K562 (cell line): ENCODE results near the gene PGD. TPM values are rescaled to one million over a fixed set of nuclear protein-coding genes. Genes with fewer than 3 reads are reported as not detected.

ENCODE experiments used
- ATF7 ChIP-seq: fragments of 450-650 bp; IDR thresholded peaks from 2 replicates; pipeline ENCODE4 v1.7.1; 2014; ENCODE audit warnings: mild to moderate bottlenecking, moderate library complexity
- CBFA2T2 ChIP-seq: fragments of 450-650 bp; conservative IDR thresholded peaks from 2 replicates; pipeline ENCODE4 v1.6.1; 2017; ENCODE audit warnings: mild to moderate bottlenecking
- COPS2 ChIP-seq: fragments of 450-650 bp; conservative IDR thresholded peaks from 2 replicates; pipeline ENCODE4 v1.6.1; 2016; ENCODE audit warnings: mild to moderate bottlenecking, moderate library complexity
- E2F3 ChIP-seq: fragments of 250-450 bp; sonication (Bioruptor Pico); IDR thresholded peaks from 2 replicates; pipeline ENCODE4 v1.4.0; 2020; ENCODE audit warnings: mild to moderate bottlenecking
- EHMT2 ChIP-seq: fragments of 450-650 bp; IDR thresholded peaks from 2 replicates; pipeline ENCODE4 v1.6.1; 2018; ENCODE audit warnings: antibody characterized with exemption
- FUS ChIP-seq: fragments of 200-400 bp; formaldehyde crosslinking; optimal IDR thresholded peaks from 2 replicates; pipeline ENCODE3; 2017; ENCODE audit warnings: low read depth, low read length
- GTF2A2 ChIP-seq: IDR thresholded peaks from 2 replicates; pipeline ENCODE4 v1.6.1; 2016; ENCODE audit warnings: mild to moderate bottlenecking, missing genetic modification characterization, missing compliant biosample characterization
- HDAC1 ChIP-seq, 2 experiments: fragments of 450-650 bp; IDR thresholded peaks; 2 replicates each; pipeline ENCODE4 v1.6.1; 2016 to 2017; ENCODE audit warnings: inconsistent platforms in 1 of 2, mild to moderate bottlenecking in 1 of 2, moderate library complexity in 1 of 2
- NCOA4 ChIP-seq: fragments of 450-650 bp; IDR thresholded peaks from 2 replicates; pipeline ENCODE4 v1.6.1; 2018; ENCODE audit warnings: mild to moderate bottlenecking; ENCODE audit not compliant: partially characterized antibody
- RAD21 ChIP-seq, 2 experiments: fragments of 250-450 bp in 1 of 2; fragments of 450-650 bp in 1 of 2; sonication (Bioruptor Pico) in 1 of 2; formaldehyde crosslinking in 1 of 2; IDR thresholded peaks in 1 of 2; conservative IDR thresholded peaks in 1 of 2; 2 replicates each; pipeline versions ENCODE4 v1.4.0 to v1.8.0; 2020 to 2022; ENCODE audit warnings: mild to moderate bottlenecking in 2 of 2, moderate library complexity in 1 of 2
- SMARCC2 ChIP-seq: fragments of 450-650 bp; IDR thresholded peaks from 2 replicates; pipeline ENCODE4 v1.6.1; 2017; ENCODE audit warnings: antibody characterized with exemption, moderate library complexity, mild to moderate bottlenecking, low read depth
- SPI1 ChIP-seq: IDR thresholded peaks from 2 replicates; pipeline ENCODE4 v1.6.1; 2011; ENCODE audit warnings: low read depth, low read length, control low read depth, borderline replicate concordance
- ZKSCAN3 ChIP-seq: fragments of 250-450 bp; sonication (Bioruptor Pico); IDR thresholded peaks from 2 replicates; pipeline ENCODE4 v1.4.0; 2020
- ZNF274 ChIP-seq: IDR thresholded peaks from 2 replicates; pipeline ENCODE4 v1.6.1; 2011; ENCODE audit warnings: low read depth, mild to moderate bottlenecking, low read length, moderate library complexity, borderline replicate concordance
- ZNF589 ChIP-seq: fragments of 200-800 bp; sonication (Bioruptor generic); IDR thresholded peaks from 2 replicates; pipeline ENCODE4 v1.6.1; 2016; ENCODE audit warnings: low read depth, missing genetic modification characterization, missing compliant biosample characterization
- ZNF644 ChIP-seq: fragments of 200-800 bp; sonication (Bioruptor generic); IDR thresholded peaks from 2 replicates; pipeline ENCODE4 v1.6.1; 2016; ENCODE audit warnings: low read depth, missing genetic modification characterization, missing compliant biosample characterization
- polyA plus RNA-seq, 8 experiments: library from polyadenylated mRNA; depleted of rRNA in 4 of 8; stranded (reverse) in 5 of 8; unstranded in 3 of 8; fragments of >200 nt; fragmentation: Nextera tagmentation in 2 of 8; fragmentation: Illumina TruSeq in 1 of 8; extraction: Ambion mirVana in 2 of 8; extraction: Trizol in 1 of 8; gene quantifications; 2 replicates each; pipeline versions ENCODE4 v1.2.1 to v1.2.3, GENCODE V29; 2011 to 2014; ENCODE audit warnings: inconsistent platforms in 1 of 8, missing spikeins in 1 of 8
- total RNA-seq, 7 experiments: library from RNA; depleted of rRNA in 6 of 7; stranded (reverse); fragments of >200 nt in 6 of 7; fragmentation: Illumina TruSeq in 2 of 7; extraction: Trizol in 2 of 7; gene quantifications; 2 replicates each; pipeline versions ENCODE4 v1.2.1 to v1.2.3, GENCODE V29; 2011 to 2021; ENCODE audit warnings: low replicate concordance in 1 of 7
- TF ChIP-seq, protein P1 (sequence below): fragments of 450-650 bp; formaldehyde crosslinking; conservative IDR thresholded peaks from 2 replicates; pipeline ENCODE4 v1.4.0; 2022; ENCODE audit warnings: mild to moderate bottlenecking, missing genetic modification characterization
- TF ChIP-seq, protein P2 (sequence below): sonication (generic); formaldehyde crosslinking; IDR thresholded peaks from 2 replicates; pipeline ENCODE4 v1.8.0; 2022; ENCODE audit warnings: mild to moderate bottlenecking, missing genetic modification reagents
- TF ChIP-seq, protein P3 (sequence below): fragments of 450-650 bp; IDR thresholded peaks from 2 replicates; pipeline ENCODE4 v1.6.1; 2016; ENCODE audit warnings: mild to moderate bottlenecking

The PGD gene
- total and polyA plus RNA-seq, 9 of the 15 experiments (the other 6 are each of a cell fraction or from before 2014, with no cell fraction given) = 177 to 542 (median 270) TPM

DNA sequence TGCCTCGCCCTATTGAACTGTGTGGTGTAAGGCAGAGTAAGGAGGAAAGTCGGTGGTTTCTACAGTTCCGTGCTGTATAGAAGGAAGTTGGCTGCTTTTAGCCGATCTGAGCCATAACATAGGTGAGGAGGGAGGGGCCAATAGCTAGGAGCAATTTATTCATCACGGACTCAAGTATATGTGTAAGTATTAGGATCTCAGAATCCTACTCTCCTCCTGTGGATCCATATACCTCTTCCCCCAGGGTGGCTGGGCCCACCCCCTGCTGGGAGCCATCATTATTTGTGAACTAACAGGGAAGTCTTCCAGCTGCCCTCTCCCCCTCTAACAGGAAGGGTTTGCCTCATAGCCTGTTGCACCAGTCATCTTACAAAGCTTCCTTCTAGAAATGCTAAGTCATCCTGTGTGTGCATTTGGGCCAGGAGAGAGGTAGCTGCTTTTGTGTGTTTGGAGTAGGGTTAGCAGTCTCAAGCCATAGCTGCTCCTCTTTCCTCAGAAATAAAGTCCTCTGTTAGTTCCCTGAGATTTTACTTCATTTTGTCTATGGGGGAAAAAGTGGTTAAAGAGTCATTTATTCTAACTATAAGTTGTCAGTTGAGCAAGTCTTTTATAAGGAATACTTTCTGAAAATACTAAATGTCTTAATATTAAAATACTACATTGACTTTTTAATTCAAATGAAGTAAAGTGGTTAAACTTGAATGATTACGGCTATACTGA, 16.5 kb downstream of the PGD start (continued):
- TF ChIP-seq, protein P1, sequence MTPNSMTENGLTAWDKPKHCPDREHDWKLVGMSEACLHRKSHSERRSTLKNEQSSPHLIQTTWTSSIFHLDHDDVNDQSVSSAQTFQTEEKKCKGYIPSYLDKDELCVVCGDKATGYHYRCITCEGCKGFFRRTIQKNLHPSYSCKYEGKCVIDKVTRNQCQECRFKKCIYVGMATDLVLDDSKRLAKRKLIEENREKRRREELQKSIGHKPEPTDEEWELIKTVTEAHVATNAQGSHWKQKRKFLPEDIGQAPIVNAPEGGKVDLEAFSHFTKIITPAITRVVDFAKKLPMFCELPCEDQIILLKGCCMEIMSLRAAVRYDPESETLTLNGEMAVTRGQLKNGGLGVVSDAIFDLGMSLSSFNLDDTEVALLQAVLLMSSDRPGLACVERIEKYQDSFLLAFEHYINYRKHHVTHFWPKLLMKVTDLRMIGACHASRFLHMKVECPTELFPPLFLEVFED (CRISPR knock-in tag) = 0 out of 2 replicates have a peak, but pooled peaks have one; percentile 10
- TF ChIP-seq SMARCC2 (no peak), ATF7 (peak; percentile 90), FUS (no peak), CBFA2T2 (no peak), ZNF589 (CRISPR knock-in tag) (peak; percentile 88), EHMT2 (peak; percentile 21; the same call in 1 of the 2 replicates), GTF2A2 (tag) (no peak), ZNF274 (no peak), SPI1 (no peak), NCOA4 (peak; percentile 46), RAD21 (CRISPR knock-in tag; conservative IDR thresholded peaks at IDR 0.05 in 1 of 2, IDR thresholded peaks at IDR 0.05 in 1 of 2) (peak; percentile 12 to 27; a peak in 1 of 4 replicates), ZNF644 (tag) (peak; percentile 90), HDAC1 (IDR thresholded peaks at IDR 0.05) (peak in 1 of 2 experiments; percentile 39; a peak in 1 of 4 replicates), E2F3 (CRISPR knock-in tag) (no peak), ZKSCAN3 (CRISPR knock-in tag) (no peak), COPS2 (no peak)
- TF ChIP-seq, protein P2, sequence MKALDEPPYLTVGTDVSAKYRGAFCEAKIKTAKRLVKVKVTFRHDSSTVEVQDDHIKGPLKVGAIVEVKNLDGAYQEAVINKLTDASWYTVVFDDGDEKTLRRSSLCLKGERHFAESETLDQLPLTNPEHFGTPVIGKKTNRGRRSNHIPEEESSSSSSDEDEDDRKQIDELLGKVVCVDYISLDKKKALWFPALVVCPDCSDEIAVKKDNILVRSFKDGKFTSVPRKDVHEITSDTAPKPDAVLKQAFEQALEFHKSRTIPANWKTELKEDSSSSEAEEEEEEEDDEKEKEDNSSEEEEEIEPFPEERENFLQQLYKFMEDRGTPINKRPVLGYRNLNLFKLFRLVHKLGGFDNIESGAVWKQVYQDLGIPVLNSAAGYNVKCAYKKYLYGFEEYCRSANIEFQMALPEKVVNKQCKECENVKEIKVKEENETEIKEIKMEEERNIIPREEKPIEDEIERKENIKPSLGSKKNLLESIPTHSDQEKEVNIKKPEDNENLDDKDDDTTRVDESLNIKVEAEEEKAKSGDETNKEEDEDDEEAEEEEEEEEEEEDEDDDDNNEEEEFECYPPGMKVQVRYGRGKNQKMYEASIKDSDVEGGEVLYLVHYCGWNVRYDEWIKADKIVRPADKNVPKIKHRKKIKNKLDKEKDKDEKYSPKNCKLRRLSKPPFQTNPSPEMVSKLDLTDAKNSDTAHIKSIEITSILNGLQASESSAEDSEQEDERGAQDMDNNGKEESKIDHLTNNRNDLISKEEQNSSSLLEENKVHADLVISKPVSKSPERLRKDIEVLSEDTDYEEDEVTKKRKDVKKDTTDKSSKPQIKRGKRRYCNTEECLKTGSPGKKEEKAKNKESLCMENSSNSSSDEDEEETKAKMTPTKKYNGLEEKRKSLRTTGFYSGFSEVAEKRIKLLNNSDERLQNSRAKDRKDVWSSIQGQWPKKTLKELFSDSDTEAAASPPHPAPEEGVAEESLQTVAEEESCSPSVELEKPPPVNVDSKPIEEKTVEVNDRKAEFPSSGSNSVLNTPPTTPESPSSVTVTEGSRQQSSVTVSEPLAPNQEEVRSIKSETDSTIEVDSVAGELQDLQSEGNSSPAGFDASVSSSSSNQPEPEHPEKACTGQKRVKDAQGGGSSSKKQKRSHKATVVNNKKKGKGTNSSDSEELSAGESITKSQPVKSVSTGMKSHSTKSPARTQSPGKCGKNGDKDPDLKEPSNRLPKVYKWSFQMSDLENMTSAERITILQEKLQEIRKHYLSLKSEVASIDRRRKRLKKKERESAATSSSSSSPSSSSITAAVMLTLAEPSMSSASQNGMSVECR (CRISPR knock-in tag) = 0 out of 2 replicates have a peak, but pooled peaks have one; percentile 53
- TF ChIP-seq, protein P3, sequence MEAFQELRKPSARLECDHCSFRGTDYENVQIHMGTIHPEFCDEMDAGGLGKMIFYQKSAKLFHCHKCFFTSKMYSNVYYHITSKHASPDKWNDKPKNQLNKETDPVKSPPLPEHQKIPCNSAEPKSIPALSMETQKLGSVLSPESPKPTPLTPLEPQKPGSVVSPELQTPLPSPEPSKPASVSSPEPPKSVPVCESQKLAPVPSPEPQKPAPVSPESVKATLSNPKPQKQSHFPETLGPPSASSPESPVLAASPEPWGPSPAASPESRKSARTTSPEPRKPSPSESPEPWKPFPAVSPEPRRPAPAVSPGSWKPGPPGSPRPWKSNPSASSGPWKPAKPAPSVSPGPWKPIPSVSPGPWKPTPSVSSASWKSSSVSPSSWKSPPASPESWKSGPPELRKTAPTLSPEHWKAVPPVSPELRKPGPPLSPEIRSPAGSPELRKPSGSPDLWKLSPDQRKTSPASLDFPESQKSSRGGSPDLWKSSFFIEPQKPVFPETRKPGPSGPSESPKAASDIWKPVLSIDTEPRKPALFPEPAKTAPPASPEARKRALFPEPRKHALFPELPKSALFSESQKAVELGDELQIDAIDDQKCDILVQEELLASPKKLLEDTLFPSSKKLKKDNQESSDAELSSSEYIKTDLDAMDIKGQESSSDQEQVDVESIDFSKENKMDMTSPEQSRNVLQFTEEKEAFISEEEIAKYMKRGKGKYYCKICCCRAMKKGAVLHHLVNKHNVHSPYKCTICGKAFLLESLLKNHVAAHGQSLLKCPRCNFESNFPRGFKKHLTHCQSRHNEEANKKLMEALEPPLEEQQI = no peak
